ENCODE measurements around the gene MPST. TPM values are rescaled to one million over a fixed set of nuclear protein-coding genes. Genes with fewer than 3 reads are reported as not detected.

Gene MPST
- total and polyA plus RNA-seq, 3 donors from 2014 or later, result 64.1 to 114 (median 99.6) TPM

DNA sequence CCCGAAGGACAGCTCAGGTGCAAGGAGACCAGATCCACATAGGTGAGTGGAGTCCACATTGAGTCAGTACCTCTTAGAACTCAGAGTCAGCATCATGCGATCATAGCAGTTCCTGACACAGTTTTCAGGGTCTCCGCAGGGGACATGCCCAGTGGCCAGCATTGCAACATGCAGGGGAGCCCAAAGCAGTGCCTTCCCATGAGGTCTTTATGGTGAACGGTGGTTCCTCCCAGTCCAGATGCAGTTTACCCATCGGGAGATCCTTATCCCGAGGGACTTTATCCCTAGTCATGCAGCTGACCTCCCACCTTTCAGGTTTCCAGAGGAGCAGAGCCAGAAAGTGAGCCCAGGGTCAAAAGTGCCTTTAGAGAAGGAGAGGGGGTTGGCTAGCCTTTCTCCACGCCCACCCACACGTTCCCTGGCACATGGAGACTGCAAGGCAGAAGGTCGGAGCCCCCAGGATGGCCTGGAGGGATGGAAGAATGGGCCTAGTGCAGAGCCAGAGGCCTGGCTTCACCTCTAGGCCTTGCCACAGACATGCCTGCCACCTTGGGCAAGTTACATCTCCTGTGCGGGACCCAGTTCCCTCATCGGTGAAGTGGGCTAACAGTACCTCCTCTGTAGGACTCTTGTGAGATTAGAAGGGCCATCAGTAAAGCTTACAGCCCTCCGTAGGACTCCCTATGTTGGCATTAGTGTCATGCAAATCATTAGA, 38.4 kb downstream of the MPST start:
- WGBS, 2 donors, result 91 to 92% methylated on average over 7 to 12 of the region's 12 CpGs
- H3K27ac ChIP-seq, result no peak overlapping the region
- intact Hi-C loops (cut with DNase I; ENCODE audit: low total_unique reads), result no loop called here
- H3K36me3 ChIP-seq (ENCODE audit: low read depth, missing control alignments), result no peaks in the 10 kb centered on the region
- no peaks in the 10 kb centered on the region for H3K4me1 ChIP-seq
- no peak for DNase-seq
- H3K9me3 ChIP-seq, result no peaks in the 10 kb centered on the region
- no peaks in the 10 kb centered on the region for H3K27me3 ChIP-seq
- H3K4me3 ChIP-seq, result no peak overlapping the region
- TF ChIP-seq CTCF (IDR thresholded peaks at IDR 0.05) (no peak), POLR2A (IDR thresholded peaks at IDR 0.05) (no peak)

DNA sequence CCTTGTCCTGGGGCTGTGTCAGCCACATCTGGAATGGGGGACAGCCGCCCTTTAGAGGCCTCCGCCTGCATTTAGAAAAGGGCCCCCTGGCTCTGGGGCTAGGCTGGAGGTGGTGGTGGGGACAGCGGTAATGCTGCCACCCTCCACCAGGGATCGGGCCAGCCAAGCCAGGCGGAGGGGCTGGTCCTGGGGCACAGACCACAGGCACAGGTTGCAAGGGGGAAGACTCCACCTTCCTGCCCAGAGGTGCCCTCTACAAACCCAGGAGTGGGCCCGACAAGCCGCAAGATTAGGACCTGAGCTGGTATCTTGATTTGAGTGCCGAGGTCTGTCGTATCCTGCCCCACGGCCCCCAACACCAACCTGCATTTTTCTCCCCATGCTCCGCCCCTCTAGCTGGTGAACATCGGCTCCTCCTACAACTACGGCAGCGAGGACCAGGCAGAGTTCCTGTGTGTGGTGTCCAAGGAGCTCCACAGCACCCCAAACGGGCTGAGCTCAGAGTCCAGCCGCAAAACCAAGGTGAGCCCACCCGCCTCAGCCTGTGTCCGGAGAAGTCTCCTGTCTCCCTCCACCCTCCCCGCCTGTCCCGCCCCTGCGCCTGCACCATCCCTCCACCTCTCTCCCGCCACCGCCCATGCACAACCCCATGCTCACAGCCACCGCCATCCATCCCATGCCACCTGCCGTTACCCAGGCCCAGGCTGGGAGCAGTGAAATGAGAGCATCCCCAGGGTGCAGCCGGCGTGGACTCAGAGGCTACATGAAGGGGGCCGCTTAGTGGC, 39.6 kb downstream of the MPST start:
- DNase-seq, result no peak
- no peaks in the 10 kb centered on the region for H3K36me3 ChIP-seq (ENCODE audit: low read depth, missing control alignments)
- H3K27ac ChIP-seq, result no peak overlapping the region
- no peaks in the 10 kb centered on the region for H3K9me3 ChIP-seq
- no peak overlapping the region for H3K4me3 ChIP-seq
- 92 to 95% methylated on average over 22 to 28 of the region's 28 CpGs for WGBS, 2 donors
- intact Hi-C loops (cut with DNase I; ENCODE audit: low total_unique reads), result no loop called here
- TF ChIP-seq POLR2A (IDR thresholded peaks at IDR 0.05), result no peak
- no peak for TF ChIP-seq CTCF (IDR thresholded peaks at IDR 0.05)
- H3K4me1 ChIP-seq, result no peaks in the 10 kb centered on the region
- H3K27me3 ChIP-seq, result no peaks in the 10 kb centered on the region

GRCh38 chr22:37059876-37060449, 40.4 kb downstream of the MPST start:
- TF ChIP-seq POLR2A (IDR thresholded peaks at IDR 0.05) (no peak), CTCF (IDR thresholded peaks at IDR 0.05) (no peak)
- Histone ChIP-seq H3K27me3 (no peaks in the 10 kb centered on the region), H3K27ac (no peak overlapping the region), H3K9me3 (no peaks in the 10 kb centered on the region), H3K36me3 (ENCODE audit: low read depth, missing control alignments) (no peaks in the 10 kb centered on the region), H3K4me1 (no peaks in the 10 kb centered on the region), H3K4me3 (no peak overlapping the region)
- intact Hi-C loops (cut with DNase I; ENCODE audit: low total_unique reads), result no loop called here
- 93% methylated on average over 9 of the region's 9 CpGs; no CpG with 5 or more reads in 1 of the 2 donors for WGBS, 2 donors
- no peak for DNase-seq

- Histone ChIP-seq H3K9me3 (no peaks in the 10 kb centered on the region), H3K4me1 (no peaks in the 10 kb centered on the region), H3K27ac (no peak overlapping the region), H3K4me3 (no peak overlapping the region), H3K36me3 (ENCODE audit: low read depth, missing control alignments) (no peaks in the 10 kb centered on the region), H3K27me3 (no peaks in the 10 kb centered on the region)
- 72 to 85% methylated on average over 28 of the region's 28 CpGs for WGBS, 2 donors
- DNase-seq, result no peak
- TF ChIP-seq CTCF (IDR thresholded peaks at IDR 0.05) (no peak), POLR2A (IDR thresholded peaks at IDR 0.05) (no peak)
- intact Hi-C loops (cut with DNase I; ENCODE audit: low total_unique reads), result no loop called here
Measured at GRCh38 chr22:37060801-37061610, 41.5 kb downstream of the MPST start.
